Stimulated activated CD4-positive, alpha-beta T cell treated with anti-CD3 and anti-CD28 coated beads, TNF-alpha, amount 100 ng/mL, for 24 hours (primary cell): ENCODE data around the gene SUSD4.
"Not testable (repeated sequence)": the region's sequence is repeated elsewhere in the genome, so short reads cannot be mapped to it uniquely, and the experiment has no call there.

ENCODE experiments used
- DNase-seq, 3 experiments: peaks; one replicate each; pipeline ENCODE4 v3.0.0-alpha.2; 2020; ENCODE audit warnings: low read depth in 3 of 3

The SUSD4 gene

GRCh38 chr1:223253916-223254315 is 110.1 kb downstream of the SUSD4 start:
- DNase-seq: no peak

GRCh38 chr1:223251387-223251786 is 112.6 kb downstream of the SUSD4 start:
- DNase-seq: not testable (repeated sequence)

- no peak for DNase-seq
Measured at GRCh38 chr1:223250632-223251015, 113.4 kb downstream of the SUSD4 start.

GRCh38 chr1:223249854-223250631 is 113.9 kb downstream of the SUSD4 start:
- DNase-seq: no peak

- DNase-seq: no peak
Measured at GRCh38 chr1:223248770-223249140, 115.2 kb downstream of the SUSD4 start.

GRCh38 chr1:223248001-223248769 is 115.8 kb downstream of the SUSD4 start:
- no peak for DNase-seq

- no peak for DNase-seq
Measured at GRCh38 chr1:223246476-223247112, 117.4 kb downstream of the SUSD4 start.

- DNase-seq: no peak
Measured at GRCh38 chr1:223245983-223246382, 118.0 kb downstream of the SUSD4 start.

GRCh38 chr1:223245411-223245810 is 118.6 kb downstream of the SUSD4 start:
- no peak for DNase-seq

GRCh38 chr1:223244366-223245103 is 119.4 kb downstream of the SUSD4 start:
- DNase-seq: no peak

GRCh38 chr1:223243441-223244050 is 120.4 kb downstream of the SUSD4 start:
- DNase-seq: no peak

GRCh38 chr1:223242971-223243370 is 121.0 kb downstream of the SUSD4 start:
- no peak for DNase-seq

GRCh38 chr1:223242382-223242955 is 121.5 kb downstream of the SUSD4 start:
- DNase-seq: no peak

GRCh38 chr1:223240122-223240521 is 123.9 kb downstream of the SUSD4 start:
- DNase-seq: no peak

- no peak for DNase-seq
Measured at GRCh38 chr1:223235091-223235490, 128.9 kb downstream of the SUSD4 start.

- DNase-seq: no peak
Measured at GRCh38 chr1:223234534-223234933, 129.4 kb downstream of the SUSD4 start.

- DNase-seq: no peak
Measured at GRCh38 chr1:223234170-223234514, 129.8 kb downstream of the SUSD4 start.

GRCh38 chr1:223233410-223234169 is 130.4 kb downstream of the SUSD4 start:
- DNase-seq: no peak

GRCh38 chr1:223233019-223233409 is 131.0 kb downstream of the SUSD4 start:
- no peak for DNase-seq

- no peak for DNase-seq
Measured at GRCh38 chr1:223231581-223231980, 132.4 kb downstream of the SUSD4 start.
